B cell (primary cell): Measurements from ENCODE around the gene LAGE3. TPM values are rescaled to one million over a fixed set of nuclear protein-coding genes. Genes with fewer than 3 reads are reported as not detected.
A peak's percentile ranks its signal among the peaks of the same experiment; 100 is the strongest.

Experiments used
- ATAC-seq: fragments of 200-7000 bp; cut with Tn5 transposase; one replicate; pipeline ENCODE4 v1.10.0; 2021; ENCODE audit warnings: low read depth, mild to moderate bottlenecking, moderate number of reproducible peaks, moderate library complexity
- CTCF ChIA-PET: fragments of 350-600 bp; sonication (Branson Sonifier 250); formaldehyde crosslinking; loops from one replicate; lab custom pipeline; 2021; ENCODE audit warnings: antibody characterized with exemption, inconsistent platforms; lab: Charles Lee
- POLR2A ChIA-PET: fragments of 350-600 bp; sonication (Branson Sonifier 250); formaldehyde crosslinking; loops from one replicate; lab custom pipeline; 2021; ENCODE audit warnings: antibody characterized with exemption; lab: Charles Lee
- DNase-seq: peaks from one replicate; pipeline ENCODE4 v3.0.0; 2013
- H2AFZ ChIP-seq: 2 replicates; pipeline ENCODE4 v1.6.1; 2012; ENCODE audit warnings: mild to moderate bottlenecking, low read depth, low read length; ENCODE audit not compliant: insufficient read depth, poor library complexity, severe bottlenecking
- H3K27ac ChIP-seq, 2 donors: 1 replicate in 1 of 2; 2 replicates in 1 of 2; pipeline ENCODE4 v1.5.1; 2012 to 2013; ENCODE audit warnings: low read length in 2 of 2, mild to moderate bottlenecking in 2 of 2, moderate library complexity in 1 of 2
- H3K27me3 ChIP-seq, 4 experiments: fragments of 200-600 bp in 1 of 4; sonication (generic) in 1 of 4; replicated peaks in 1 of 4; 1 replicate in 2 of 4; 2 replicates in 2 of 4; pipeline versions ENCODE4 v1.6.1 to v1.7.0; 2013 to 2016; ENCODE audit warnings: low read length in 3 of 4, mild to moderate bottlenecking in 2 of 4, mixed read lengths in 1 of 4, moderate library complexity in 1 of 4; ENCODE audit not compliant: insufficient read depth in 4 of 4, control insufficient read depth in 3 of 4; ENCODE audit errors: control extremely low read depth in 1 of 4
- H3K36me3 ChIP-seq, 2 experiments: replicated peaks in 1 of 2; 1 replicate in 1 of 2; 2 replicates in 1 of 2; pipeline versions ENCODE4 v1.6.1 to v1.7.1; 2013; ENCODE audit warnings: low read length in 1 of 2; ENCODE audit not compliant: insufficient read depth in 2 of 2, control insufficient read depth in 1 of 2; ENCODE audit errors: control extremely low read depth in 1 of 2, extremely low read depth in 1 of 2
- H3K4me1 ChIP-seq, 2 donors: fragments of 200-600 bp in 1 of 2; sonication (generic) in 1 of 2; 1 replicate in 1 of 2; 2 replicates in 1 of 2; pipeline versions ENCODE4 v1.5.1 to v1.6.1; 2013 to 2017; ENCODE audit warnings: low read length in 2 of 2; ENCODE audit not compliant: control insufficient read depth in 2 of 2, insufficient read depth in 2 of 2
- H3K4me2 ChIP-seq: replicated peaks from 2 replicates; pipeline ENCODE3; 2012; ENCODE audit warnings: mild to moderate bottlenecking, low read depth, low read length; ENCODE audit not compliant: poor library complexity, severe bottlenecking
- H3K4me3 ChIP-seq, 5 experiments: fragments of 200-600 bp in 1 of 5; sonication (generic) in 1 of 5; 1 replicate in 3 of 5; 2 replicates in 2 of 5; pipeline versions ENCODE4 v1.5.1 to v1.7.0; 2011 to 2016; ENCODE audit warnings: low read length in 4 of 5, mild to moderate bottlenecking in 4 of 5, low read depth in 2 of 5, control low read depth in 1 of 5, moderate library complexity in 1 of 5; ENCODE audit not compliant: insufficient read depth in 1 of 5; ENCODE audit errors: control extremely low read depth in 1 of 5, extremely low read depth in 1 of 5
- H3K79me2 ChIP-seq: fragments of 200-600 bp; sonication (generic); one replicate; pipeline ENCODE4 v1.6.0; 2016; ENCODE audit warnings: low read length; ENCODE audit not compliant: control insufficient read depth, insufficient read depth
- H3K9ac ChIP-seq: fragments of 200-600 bp; sonication (generic); 2 replicates; pipeline ENCODE4 v1.6.1; 2017; ENCODE audit warnings: mild to moderate bottlenecking, low read length, moderate library complexity
- H3K9me3 ChIP-seq, 3 donors: one replicate each; pipeline versions ENCODE4 v1.6.1 to v1.7.1; 2013; ENCODE audit warnings: low read length in 2 of 3; ENCODE audit not compliant: control insufficient read depth in 2 of 3, insufficient read depth in 1 of 3; ENCODE audit errors: control extremely low read depth in 1 of 3
- H4K20me1 ChIP-seq: 2 replicates; pipeline ENCODE4 v1.6.0; 2012; ENCODE audit warnings: mild to moderate bottlenecking, low read length; ENCODE audit not compliant: insufficient read depth, control insufficient read depth, poor library complexity, severe bottlenecking
- H3K27ac Mint-ChIP-seq: one replicate; pipeline ENCODE4 v1.8.0; 2021; ENCODE audit warnings: mixed read lengths
- H3K27me3 Mint-ChIP-seq: one replicate; pipeline ENCODE4 v1.8.0; 2021; ENCODE audit warnings: mixed read lengths
- H3K4me1 Mint-ChIP-seq: one replicate; pipeline ENCODE4 v1.8.0; 2021; ENCODE audit warnings: mixed read lengths
- H3K4me3 Mint-ChIP-seq: one replicate; pipeline ENCODE4 v1.8.0; 2021; ENCODE audit warnings: mixed read lengths
- H3K9me3 Mint-ChIP-seq: one replicate; pipeline ENCODE4 v1.8.0; 2022; ENCODE audit warnings: mixed read lengths; ENCODE audit not compliant: insufficient read depth
- EZH2 ChIP-seq: IDR thresholded peaks from 2 replicates; pipeline ENCODE4 v1.6.1; 2012; ENCODE audit warnings: borderline replicate concordance, low read depth, mild to moderate bottlenecking, moderate library complexity, low read length; ENCODE audit not compliant: insufficient read depth, poor library complexity, severe bottlenecking
- WGBS: methylation state at CpG from one replicate; pipeline ENCODE4 v1.1.5; 2013; ENCODE audit warnings: missing lambda C conversion rate; ENCODE audit not compliant: insufficient coverage; 5-methylcytosine and 5-hydroxymethylcytosine counted together
- intact Hi-C: fragments of 100-400 bp; cut with micrococcal nuclease; formaldehyde crosslinking; loops from one replicate; pipeline ENCODE4 v1.10.0; 2022
- polyA minus RNA-seq: library from RNA; depleted of rRNA, polyadenylated mRNA; stranded (reverse); fragments of >200 nt; gene quantifications from 2 replicates; pipeline ENCODE4 v1.2.3, GENCODE V29; 2012
- polyA plus RNA-seq: library from polyadenylated mRNA; depleted of rRNA; stranded (reverse); fragments of >200 nt; gene quantifications from 2 replicates; pipeline ENCODE4 v1.2.3, GENCODE V29; 2012
- total RNA-seq, 2 donors: library from RNA; stranded (reverse); fragments of 120-200 nt in 1 of 2; gene quantifications; 1 replicate in 1 of 2; 2 replicates in 1 of 2; pipeline versions ENCODE4 v1.2.3 to v1.2.4, GENCODE V29; 2013 to 2022
- TF ChIP-seq, protein P1 (sequence below): fragments of 200-600 bp; IDR thresholded peaks from one replicate; pipeline ENCODE4 v1.8.0; 2022; ENCODE audit warnings: antibody characterized with exemption, mild to moderate bottlenecking

The LAGE3 gene, protein sequence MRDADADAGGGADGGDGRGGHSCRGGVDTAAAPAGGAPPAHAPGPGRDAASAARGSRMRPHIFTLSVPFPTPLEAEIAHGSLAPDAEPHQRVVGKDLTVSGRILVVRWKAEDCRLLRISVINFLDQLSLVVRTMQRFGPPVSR
- total RNA-seq: 17.0 and 19.3 TPM in 2 replicates
- total RNA-seq (2013): 17.9 TPM
- polyA plus RNA-seq: 13.6 and 19.9 TPM in 2 replicates
- polyA minus RNA-seq: 18.8 and 29.9 TPM in 2 replicates

GRCh38 chrX:154478728-154479622 is at the start of gene LAGE3:
TSS of gene LAGE3 (minus strand) at chrX:154479281. CDS start at chrX:154478915, 366 bp downstream.
- Mint-ChIP-seq H3K9me3 (no peaks in the 10 kb centered on the region), H3K27ac (peak within 1 kb of the TSS; percentile 94), H3K4me1 (peaks cover 19% of the 10 kb centered on the region), H3K4me3 (peak within 1 kb of the TSS; percentile 88), H3K27me3 (no peaks in the 10 kb centered on the region)
- ChIA-PET POLR2A (interaction anchor here (0.6 to 1.8 kb wide), 4 partner anchors 10 to 233 kb away, joined by 5 to 17 read pairs (median 6); partner anchors contain the start of gene PLXNA3), CTCF (interaction anchor here (1.9 kb wide), 1 partner anchor 48 kb away, joined by 5 read pairs; no protein-coding TSS in a partner anchor)
- Histone ChIP-seq H3K27me3 (no peaks in the 10 kb centered on the region), H3K4me1 (peaks cover 5 to 16% of the 10 kb centered on the region in 2 donors), H3K27ac (peak within 1 kb of the TSS; percentile 75 to 84), H2AFZ (peak within 1 kb of the TSS; percentile 65), H3K9me3 (no peaks in the 10 kb centered on the region), H3K79me2 (peaks cover 4% of the 10 kb centered on the region), H3K36me3 (peaks cover 0 to 4% of the 10 kb centered on the region in 2 experiments), H3K9ac (peak within 1 kb of the TSS; percentile 49), H4K20me1 (no peaks in the 10 kb centered on the region), H3K4me3 (peak within 1 kb of the TSS in 4 of 5 experiments; percentile 51 to 59 (median 54)), H3K4me2 (peak within 1 kb of the TSS; percentile 75)
- peak; percentile 88 for ATAC-seq
- intact Hi-C loops: loop anchor here (1.0 to 5.0 kb wide), 3 partner anchors 11 to 37 kb away; partner anchors contain the start of genes FAM3A, FAM50A and SLC10A3
- TF ChIP-seq EZH2: no peak
- TF ChIP-seq, protein P1, sequence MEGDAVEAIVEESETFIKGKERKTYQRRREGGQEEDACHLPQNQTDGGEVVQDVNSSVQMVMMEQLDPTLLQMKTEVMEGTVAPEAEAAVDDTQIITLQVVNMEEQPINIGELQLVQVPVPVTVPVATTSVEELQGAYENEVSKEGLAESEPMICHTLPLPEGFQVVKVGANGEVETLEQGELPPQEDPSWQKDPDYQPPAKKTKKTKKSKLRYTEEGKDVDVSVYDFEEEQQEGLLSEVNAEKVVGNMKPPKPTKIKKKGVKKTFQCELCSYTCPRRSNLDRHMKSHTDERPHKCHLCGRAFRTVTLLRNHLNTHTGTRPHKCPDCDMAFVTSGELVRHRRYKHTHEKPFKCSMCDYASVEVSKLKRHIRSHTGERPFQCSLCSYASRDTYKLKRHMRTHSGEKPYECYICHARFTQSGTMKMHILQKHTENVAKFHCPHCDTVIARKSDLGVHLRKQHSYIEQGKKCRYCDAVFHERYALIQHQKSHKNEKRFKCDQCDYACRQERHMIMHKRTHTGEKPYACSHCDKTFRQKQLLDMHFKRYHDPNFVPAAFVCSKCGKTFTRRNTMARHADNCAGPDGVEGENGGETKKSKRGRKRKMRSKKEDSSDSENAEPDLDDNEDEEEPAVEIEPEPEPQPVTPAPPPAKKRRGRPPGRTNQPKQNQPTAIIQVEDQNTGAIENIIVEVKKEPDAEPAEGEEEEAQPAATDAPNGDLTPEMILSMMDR: no peak
- WGBS: 0% methylated on average over 60 of the region's 85 CpGs
- peak; percentile 94 for DNase-seq
